Ishikawa (cell line): ENCODE data around the gene ARHGAP45.

ENCODE experiments used
- CEBPB ChIP-seq: IDR thresholded peaks from 2 replicates; pipeline ENCODE4 v1.6.1; 2012
- EGR1 ChIP-seq: IDR thresholded peaks from 2 replicates; pipeline ENCODE4 v1.6.1; 2012
- EP300 ChIP-seq: IDR thresholded peaks from 2 replicates; pipeline ENCODE4 v1.6.1; 2012; ENCODE audit warnings: borderline replicate concordance
- FOXM1 ChIP-seq: IDR thresholded peaks from 2 replicates; pipeline ENCODE4 v1.6.1; 2012; ENCODE audit warnings: low read depth, borderline replicate concordance
- NFIC ChIP-seq: IDR thresholded peaks from 2 replicates; pipeline ENCODE4 v1.6.1; 2012
- RAD21 ChIP-seq: IDR thresholded peaks from 2 replicates; pipeline ENCODE4 v1.6.1; 2012; ENCODE audit warnings: low read depth
- TAF1 ChIP-seq: IDR thresholded peaks from 2 replicates; pipeline ENCODE4 v1.6.1; 2012; ENCODE audit warnings: low read depth, mild to moderate bottlenecking
- TCF12 ChIP-seq: IDR thresholded peaks from 2 replicates; pipeline ENCODE4 v1.6.1; 2012; ENCODE audit warnings: low read depth
- TEAD4 ChIP-seq: IDR thresholded peaks from 2 replicates; pipeline ENCODE4 v1.6.1; 2012
- YY1 ChIP-seq: IDR thresholded peaks from 2 replicates; pipeline ENCODE4 v1.6.1; 2012; ENCODE audit warnings: low read depth
- TF ChIP-seq, protein P1 (sequence below): IDR thresholded peaks from 2 replicates; pipeline ENCODE4 v1.6.1; 2012; ENCODE audit warnings: low read depth, mild to moderate bottlenecking
- TF ChIP-seq, protein P2 (sequence below): IDR thresholded peaks from 2 replicates; pipeline ENCODE4 v1.6.1; 2012
- TF ChIP-seq, protein P3 (sequence below): IDR thresholded peaks from 2 replicates; pipeline ENCODE4 v1.6.1; 2012

DNA sequence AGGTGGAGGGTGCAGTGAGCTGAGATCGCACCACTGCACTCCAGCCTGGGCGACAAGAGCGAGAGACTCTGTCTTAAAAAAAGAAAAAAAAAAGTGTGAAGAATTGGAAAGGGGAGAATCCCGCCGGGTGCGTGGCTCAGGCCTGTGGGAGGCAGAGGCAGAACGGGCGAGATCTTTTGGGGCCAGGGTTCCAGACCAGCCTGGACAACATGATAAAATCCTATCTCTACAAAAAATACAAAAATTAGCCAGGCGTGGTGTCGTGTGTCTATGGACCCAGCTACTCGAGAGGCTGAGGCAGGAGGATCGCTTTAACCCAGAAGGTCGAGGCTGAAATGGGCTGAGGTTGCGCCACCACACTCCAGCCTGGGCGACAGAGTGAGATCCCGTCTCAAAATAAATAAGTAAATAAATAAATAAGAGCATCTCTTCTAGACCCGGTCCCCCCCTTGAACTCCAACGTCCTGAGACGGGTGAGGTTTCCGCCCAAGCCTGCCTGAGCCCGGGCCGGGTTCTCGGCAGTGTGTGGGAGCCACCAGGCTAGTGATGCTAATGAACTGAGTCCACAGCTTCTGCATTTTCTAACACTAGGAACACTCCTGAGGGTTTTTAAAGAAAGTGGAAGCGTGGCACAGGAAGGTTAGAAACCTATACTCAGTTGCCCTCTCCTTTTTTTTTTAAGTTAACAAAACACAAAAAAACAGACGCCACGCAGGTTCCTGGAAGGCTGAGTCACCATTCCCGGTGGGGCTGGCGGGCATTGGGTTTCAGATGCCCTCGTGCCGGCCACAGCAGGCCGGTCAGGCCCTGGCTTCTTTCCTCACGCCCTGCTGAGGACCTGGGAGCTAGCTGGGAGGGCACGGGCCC is 58.9 kb downstream of the ARHGAP45 start:
- TF ChIP-seq, protein P1, sequence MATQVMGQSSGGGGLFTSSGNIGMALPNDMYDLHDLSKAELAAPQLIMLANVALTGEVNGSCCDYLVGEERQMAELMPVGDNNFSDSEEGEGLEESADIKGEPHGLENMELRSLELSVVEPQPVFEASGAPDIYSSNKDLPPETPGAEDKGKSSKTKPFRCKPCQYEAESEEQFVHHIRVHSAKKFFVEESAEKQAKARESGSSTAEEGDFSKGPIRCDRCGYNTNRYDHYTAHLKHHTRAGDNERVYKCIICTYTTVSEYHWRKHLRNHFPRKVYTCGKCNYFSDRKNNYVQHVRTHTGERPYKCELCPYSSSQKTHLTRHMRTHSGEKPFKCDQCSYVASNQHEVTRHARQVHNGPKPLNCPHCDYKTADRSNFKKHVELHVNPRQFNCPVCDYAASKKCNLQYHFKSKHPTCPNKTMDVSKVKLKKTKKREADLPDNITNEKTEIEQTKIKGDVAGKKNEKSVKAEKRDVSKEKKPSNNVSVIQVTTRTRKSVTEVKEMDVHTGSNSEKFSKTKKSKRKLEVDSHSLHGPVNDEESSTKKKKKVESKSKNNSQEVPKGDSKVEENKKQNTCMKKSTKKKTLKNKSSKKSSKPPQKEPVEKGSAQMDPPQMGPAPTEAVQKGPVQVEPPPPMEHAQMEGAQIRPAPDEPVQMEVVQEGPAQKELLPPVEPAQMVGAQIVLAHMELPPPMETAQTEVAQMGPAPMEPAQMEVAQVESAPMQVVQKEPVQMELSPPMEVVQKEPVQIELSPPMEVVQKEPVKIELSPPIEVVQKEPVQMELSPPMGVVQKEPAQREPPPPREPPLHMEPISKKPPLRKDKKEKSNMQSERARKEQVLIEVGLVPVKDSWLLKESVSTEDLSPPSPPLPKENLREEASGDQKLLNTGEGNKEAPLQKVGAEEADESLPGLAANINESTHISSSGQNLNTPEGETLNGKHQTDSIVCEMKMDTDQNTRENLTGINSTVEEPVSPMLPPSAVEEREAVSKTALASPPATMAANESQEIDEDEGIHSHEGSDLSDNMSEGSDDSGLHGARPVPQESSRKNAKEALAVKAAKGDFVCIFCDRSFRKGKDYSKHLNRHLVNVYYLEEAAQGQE = no peak
- TF ChIP-seq EGR1 (no peak), EP300 (no peak), RAD21 (no peak), TCF12 (no peak), TAF1 (no peak), CEBPB (no peak), TEAD4 (no peak), YY1 (no peak), FOXM1 (no peak), NFIC (no peak)
- TF ChIP-seq, protein P2, sequence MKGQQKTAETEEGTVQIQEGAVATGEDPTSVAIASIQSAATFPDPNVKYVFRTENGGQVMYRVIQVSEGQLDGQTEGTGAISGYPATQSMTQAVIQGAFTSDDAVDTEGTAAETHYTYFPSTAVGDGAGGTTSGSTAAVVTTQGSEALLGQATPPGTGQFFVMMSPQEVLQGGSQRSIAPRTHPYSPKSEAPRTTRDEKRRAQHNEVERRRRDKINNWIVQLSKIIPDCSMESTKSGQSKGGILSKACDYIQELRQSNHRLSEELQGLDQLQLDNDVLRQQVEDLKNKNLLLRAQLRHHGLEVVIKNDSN = no peak
- TF ChIP-seq, protein P3, sequence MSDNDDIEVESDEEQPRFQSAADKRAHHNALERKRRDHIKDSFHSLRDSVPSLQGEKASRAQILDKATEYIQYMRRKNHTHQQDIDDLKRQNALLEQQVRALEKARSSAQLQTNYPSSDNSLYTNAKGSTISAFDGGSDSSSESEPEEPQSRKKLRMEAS = 0 out of 2 replicates have a peak, but pooled peaks have one; percentile 54
